GM18867 (cell line): Measurements from ENCODE around the gene SEMA4D.

ENCODE experiments used
- ATAC-seq: cut with Tn5 transposase; IDR thresholded peaks from one replicate; pipeline ENCODE4 v1.9.1; 2021; ENCODE audit warnings: mild to moderate bottlenecking, moderate library complexity; ENCODE audit not compliant: unreplicated experiment

The SEMA4D gene

DNA sequence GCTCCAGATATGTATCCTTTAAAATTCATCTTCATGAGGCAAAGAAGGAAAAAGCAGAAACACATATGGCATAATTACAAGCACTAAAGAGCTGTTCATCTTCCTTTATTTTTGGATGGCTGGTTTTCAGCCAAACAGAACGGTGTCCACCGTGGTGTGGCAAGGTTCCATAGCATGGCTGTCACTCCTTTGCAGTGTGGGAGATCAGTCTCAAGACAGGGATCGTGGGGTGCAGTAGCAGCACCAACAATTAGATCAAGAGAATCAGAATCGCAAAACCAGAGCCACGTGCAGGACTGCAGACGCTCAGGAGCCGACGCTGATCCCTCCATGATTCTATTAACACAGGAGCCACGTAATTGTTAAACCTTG, 79.5 kb downstream of the SEMA4D start:
- ATAC-seq = no peak

DNA sequence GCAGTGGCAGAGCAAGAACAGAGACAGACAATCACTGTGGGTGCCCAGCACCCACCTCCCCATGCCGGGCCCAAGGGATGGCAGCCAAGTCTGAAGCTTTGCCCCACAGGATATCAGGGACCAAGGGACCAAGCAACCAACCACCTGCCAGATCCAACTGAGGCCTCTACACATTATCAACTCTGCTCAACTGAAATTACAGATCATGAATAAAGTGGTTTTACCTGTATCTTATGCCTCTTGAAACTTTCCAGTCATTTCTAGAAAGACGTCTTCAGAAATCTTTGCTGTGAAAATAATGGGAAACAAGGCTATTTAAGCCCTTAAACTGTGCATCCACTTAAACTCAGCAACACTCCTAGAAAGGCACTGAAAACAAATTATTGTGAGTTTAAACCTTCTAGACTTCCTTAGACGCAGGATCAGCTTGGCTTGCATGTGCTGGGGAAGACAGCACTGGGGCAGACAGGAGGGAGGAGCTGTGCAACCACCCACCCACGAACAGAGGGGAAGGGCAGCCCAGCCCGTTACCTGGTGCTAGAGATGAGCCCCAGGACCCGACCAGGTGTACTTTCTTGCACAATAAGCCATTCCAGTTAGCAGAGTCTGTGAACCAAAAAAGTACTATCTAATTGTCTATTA, 80.0 kb downstream of the SEMA4D start:
- ATAC-seq = peak; percentile 31

DNA sequence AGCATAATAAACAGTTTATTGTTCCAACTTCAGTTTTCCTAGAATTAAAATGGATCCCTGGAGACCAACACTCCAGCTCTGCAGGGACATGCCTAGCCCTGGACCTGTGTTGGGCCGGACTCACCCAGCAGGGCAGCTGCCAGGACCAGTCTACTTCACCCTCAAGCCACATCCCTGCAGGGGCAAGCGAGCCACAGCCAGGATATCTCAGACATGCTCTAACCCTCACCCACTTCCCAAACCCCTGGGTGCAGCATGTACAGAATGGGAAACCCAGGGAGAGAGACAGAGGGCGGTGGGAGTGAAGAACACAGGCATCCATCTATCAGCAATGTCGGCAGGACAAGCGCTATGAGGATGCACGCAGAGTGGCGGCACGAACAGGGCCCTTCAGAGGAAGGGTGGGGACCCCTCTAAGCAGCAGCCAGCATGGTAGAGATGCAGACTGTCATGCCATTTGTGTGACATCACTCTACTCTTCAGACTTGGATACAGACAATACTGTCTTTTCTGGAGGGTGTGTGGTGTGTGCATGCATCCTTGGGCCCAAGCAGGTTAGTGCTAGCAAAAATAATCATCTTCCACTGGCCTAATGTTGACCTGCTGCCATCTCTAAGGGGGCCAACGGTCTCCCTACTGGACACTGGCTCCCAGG, 83.1 kb downstream of the SEMA4D start:
- ATAC-seq = no peak

DNA sequence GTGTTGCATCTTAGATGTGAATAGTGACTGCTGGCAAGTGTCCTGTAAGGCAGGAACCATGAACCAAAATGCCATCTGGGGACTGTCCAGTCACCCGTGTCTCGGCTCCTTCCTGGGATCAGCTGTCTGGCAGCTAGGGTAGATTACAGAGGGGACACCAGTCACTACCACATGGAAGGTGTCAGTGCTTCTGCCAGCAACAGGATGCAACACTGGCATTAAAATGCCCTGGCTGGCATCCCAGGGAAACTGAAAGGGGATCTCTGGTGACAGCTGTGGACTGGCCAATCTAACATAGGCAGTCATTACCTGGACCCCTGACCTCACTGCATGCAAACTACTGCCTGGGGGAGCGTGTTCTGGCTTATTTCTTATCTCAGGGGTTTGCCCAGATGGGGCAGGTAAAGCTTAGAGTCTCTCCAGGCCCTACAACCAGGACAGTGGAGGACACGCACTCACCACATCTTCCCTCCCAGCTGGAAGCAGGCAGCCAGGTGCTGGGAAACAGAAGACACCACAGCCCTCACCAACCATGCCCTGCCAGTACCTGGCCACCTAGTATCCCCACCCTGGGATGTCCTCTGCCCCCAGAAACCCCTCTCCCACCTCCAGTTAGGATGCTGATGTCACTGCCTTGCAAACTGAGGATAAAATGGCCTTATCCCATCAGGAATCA, 83.8 kb downstream of the SEMA4D start:
- ATAC-seq = no peak

DNA sequence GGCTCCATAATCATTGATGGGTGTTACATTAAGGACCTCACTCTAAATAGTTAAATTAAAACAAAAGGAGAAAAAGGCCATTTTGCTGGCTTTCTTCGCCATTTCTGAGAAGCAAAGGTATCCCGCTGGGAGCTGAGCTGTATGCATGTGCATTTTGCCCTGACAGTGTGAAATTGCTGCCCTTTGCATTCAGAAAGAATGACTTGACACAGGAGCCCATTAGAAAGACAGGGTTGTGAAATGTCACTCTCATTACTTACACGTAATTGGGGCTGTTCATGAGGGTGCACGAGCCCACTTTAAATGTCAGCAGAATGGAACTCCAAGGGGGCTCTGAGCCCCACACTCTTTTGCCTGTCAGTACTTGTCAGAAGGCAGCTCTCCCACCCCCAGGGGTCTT, 85.0 kb downstream of the SEMA4D start:
- no peak for ATAC-seq

DNA sequence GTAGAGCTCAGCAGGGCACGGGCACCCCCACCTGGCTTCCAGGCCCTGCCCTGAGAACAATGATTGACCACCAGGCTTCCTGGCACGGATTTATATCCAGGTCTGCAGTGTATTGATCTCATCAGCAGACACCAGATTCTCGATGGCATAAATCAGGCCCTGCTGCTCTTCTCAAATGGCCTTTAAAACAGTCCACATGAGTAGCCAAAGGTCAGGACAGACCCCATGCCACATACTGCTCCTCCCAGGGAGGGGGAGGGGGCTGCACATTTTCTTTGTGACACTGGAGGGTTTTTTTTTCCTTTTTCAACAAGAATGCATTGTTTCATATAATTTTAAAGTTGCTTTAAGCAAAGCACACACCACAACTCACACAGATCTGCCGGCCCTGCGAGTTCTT, 85.4 kb downstream of the SEMA4D start:
- no peak for ATAC-seq

DNA sequence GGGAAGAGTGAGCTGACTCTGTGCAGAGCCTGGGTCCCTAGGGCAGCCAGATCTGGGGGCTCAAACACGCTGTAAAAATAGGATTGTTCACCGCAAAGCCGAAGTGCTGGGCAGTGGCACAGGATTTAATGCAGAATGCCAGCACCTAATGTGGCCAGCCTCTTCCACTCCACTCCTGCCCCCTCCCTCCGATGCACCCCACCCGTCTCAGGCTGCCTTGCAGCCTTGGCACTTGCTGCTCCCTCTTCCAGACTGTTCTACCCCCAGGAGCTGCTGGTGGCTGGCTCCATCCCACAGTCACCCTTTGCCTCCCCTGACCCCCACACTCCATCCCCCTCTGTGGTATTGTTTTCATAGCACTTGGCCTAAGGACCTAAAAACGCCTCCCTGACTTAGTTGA, 86.2 kb downstream of the SEMA4D start:
- no peak for ATAC-seq

DNA sequence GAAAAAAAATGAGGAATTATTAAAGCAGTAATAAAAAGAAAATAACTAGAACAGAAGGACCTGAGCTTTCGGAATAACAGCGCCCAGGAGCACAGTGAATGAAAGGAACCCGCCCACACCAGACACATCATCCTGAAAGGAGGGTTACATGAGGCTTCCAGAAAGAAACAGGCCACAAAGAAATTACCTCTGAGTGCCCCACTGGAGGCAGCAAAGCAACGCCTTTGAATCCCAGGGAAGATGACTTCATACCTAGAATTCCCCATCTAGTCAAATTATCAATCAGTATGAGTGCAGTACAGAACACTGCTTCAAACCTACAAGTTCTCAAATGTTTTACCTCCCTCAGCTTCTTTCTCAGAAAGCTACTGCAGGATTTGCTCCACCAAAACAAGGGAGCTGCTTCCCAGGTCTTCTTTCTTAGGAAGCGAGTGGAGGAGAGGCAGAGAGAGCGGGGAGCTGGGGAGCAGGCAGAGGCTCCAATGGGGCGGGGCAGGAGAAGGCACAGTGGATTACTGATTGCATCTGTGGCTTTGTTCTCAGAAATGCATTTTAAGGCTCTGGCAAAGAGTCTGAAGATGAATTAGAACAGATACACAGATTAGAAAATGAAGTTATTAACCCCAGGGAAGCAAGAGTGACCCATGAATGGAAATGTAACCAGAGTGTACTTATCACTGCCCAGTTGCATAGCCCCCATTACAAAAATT, 87.1 kb downstream of the SEMA4D start:
- ATAC-seq = peak; percentile 36

DNA sequence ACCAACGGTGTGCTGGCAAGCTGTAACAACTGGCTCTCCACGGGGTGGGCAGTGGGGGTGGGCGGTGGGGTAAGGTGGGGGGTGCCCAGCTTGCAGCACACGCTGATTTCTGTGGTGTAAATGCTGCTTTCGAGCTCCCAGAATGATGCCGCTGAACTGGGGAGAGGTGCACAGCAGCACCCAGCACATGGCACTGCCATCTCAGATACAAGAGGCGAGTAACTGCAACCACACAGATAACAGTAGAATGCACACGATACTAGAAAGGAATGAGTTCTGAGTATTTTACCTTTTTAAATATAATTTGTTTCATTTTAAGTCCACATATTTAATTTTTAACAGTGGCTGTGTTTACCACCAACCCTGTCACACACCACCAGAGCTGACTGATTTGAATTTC, 87.9 kb downstream of the SEMA4D start:
- ATAC-seq = no peak

DNA sequence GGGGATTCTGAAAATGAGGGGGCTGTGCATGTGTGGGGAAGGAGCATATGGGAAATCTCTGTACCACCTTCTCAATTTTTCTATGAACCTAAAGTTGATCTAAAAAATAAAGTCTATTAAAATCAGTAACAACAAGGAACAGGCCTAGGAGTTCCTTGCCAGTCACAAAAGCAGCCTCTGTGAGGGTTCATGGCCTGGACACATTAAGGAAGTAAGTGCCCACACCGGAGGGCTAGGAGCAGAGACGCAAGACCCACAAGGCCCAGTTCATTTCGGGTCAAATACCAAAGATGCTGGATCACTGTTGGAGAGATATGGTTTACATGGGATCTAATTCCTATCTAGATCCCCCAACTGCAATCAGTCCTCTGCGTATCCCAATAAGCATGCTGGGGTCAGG, 88.4 kb downstream of the SEMA4D start:
- no peak for ATAC-seq

DNA sequence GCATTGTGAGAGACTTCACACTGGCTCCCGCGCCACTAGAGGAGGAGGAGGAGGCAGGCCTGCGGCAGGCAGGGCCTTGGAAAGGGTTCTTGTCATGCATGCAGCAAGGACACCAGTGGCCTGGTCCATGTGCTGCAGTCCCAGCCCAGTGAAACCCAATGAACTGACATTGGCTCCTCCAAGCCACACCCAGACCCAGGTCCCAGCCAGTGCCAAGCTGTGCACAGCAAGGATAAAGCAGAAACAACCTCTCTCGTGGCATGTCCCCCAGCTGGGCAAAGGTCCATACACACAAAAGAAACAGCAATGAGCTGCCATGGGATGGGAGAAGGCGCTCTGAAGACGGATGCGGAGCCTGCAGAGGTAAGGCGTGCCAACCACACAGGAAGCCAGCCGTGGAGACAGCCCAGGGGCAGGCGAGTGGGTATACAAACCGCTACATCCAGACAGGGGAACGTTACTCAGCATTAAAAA, 89.2 kb downstream of the SEMA4D start:
- no peak for ATAC-seq

DNA sequence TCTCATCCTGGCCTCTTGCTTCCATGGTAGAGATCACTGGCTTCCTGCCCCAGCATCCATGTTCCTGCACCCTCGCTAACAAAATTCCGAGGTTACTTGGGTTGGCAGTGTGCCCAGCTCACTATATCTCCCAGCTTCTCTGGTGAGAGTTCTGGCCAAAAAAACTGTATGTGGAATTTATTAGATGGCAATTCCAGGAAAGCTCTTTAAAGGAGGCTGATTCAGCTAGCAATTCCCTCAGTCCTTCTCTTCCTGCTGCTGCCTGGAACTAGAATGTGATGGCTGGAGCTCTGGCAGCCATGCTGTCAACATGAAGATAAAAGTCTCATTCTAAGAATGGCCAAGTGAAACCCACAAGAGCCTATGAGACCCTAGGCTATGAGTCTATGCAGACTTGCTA, 90.8 kb downstream of the SEMA4D start:
- no peak for ATAC-seq

DNA sequence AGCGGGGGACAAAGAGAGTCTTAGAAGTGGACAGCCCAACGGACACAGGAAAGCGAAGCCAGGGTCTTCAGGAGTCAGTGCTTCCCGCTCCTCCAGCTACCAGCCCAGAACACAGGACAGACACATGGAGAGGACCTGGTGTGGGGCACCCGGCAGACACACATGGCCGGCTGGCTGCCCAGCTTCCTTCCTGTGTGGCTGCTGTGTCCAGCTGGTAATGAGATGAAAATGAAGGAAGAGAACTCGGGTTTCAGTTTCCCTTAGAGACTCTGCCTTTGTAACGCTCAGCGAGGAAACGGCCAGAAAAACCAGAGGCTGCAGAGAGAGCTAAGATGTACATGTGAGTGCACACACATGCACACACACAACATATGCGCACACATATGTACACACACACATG, 92.1 kb downstream of the SEMA4D start:
- ATAC-seq = peak; percentile 53

DNA sequence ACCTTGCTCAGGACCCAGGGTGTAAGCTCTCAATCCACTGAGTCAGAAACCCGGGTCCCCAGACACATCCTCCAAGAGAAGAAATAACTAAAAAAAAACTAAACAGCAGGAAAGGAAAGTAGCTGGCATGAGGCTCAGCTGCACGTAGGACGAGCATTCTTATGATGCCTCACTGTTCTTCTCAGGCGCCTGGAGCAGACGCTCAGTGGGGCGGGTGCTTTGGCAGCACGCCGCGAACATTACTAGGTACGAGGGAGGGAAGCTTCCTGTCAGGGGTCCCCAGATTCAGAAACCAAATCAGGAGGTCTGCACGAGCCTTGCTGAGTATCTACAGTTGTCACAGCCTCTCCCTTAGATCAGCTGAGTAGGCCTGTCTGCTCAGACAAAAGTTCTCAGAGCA, 93.8 kb downstream of the SEMA4D start:
- ATAC-seq = no peak

DNA sequence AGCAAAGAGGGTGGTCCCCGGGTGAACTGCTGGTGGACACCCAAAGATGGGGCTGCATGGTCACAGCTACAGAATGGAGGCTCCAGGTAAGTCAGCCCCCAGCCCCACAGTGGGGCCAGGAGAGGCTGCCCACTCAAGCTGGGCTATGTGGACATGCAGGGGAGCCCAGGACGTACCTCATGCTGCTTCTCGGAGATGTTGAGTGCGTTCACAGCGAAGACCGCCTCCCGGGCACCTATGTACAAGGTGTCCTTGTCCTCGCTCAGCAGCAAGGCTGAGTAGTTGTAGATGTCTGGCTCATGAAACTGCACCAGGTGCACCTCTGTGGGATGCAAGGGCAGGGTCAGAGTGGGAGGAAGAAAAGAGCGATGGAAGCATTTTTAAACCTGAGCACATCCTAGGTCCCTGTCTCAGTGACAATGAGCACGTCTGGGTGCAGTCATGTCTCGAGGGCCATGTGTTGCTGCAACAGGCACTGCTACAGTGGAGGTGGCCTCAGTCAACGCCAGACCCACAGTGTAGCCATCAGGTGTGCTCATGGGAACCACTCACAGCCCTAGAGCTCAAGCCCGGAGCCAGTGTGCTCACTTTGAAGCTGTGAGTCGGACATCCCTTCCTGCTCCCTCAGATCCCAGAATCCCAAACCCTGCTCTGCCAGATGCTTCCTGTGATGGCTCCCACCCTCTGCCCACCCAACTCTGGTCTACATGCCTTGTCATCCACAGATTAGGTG, 95.1 kb downstream of the SEMA4D start:
- no peak for ATAC-seq

DNA sequence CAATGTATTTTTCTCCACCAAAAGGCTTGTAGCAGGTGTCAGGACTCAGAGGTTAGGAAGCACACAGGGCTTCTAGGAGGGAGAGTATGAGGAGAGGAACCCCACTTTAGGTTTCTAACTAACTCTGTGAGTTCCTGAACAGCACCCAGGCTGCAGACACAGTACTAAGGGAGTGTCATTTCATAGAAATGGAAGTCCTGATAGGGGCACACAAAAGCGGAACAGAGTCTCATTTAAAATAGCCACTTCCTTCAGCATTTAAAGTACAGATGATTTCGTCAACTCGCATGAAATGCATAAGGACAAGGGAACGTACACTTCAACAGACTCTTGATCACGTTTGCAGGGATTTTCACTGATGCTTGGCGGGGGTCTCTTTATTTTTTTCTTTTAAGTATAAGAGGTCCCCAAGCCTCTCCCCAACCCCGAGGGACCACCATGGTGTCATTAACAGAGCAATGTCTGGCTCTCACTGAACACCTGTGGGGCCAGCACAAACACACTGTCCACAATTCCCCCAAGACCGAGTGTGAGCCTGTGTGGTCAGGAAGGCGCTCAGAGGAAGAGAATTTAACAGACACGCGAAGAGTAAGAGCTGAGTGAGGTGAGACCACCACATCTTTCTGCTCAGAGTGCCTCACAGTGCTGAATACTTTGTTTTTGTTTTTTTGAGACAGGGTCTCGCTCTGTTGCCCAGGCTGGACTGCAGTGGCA, 97.4 kb downstream of the SEMA4D start:
- peak; percentile 78 for ATAC-seq

DNA sequence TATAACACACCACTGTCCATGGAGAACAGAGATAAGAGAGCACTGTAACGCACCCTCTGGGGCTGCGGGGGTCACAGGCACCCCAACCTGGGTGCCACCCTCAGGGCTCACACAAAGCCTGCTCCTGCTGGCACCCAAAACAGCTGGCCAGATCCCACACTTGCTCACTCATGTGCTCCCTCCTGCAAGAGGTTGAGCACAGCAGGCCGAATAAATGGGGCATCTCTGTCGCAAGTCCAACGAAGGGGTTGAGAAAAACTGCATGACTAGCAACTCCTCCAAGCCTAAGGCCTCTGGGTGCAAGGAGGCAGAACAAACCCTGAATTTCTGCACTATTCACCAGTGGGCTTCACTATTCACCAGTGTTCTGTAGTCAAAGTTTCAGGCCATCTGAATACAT, 99.3 kb downstream of the SEMA4D start:
- no peak for ATAC-seq

DNA sequence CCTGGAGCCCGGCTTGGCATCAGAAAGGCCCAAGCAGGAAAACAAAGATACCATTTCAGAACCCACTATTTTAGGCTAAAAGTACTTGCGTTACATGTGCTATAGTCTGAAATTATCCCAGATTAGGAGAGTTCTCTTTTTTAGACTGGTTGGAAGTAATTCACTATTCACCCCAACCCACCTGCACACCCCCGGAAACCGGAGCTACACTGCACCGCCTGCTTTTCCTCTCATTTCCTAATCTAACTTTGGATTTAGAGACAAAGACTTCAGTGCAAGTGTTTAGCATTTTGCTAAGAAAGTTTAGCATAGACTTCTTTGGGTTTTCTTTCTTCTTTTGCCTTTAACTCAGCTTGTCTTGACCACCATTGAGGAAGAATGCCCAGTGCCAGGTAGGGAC, 100.4 kb downstream of the SEMA4D start:
- no peak for ATAC-seq

DNA sequence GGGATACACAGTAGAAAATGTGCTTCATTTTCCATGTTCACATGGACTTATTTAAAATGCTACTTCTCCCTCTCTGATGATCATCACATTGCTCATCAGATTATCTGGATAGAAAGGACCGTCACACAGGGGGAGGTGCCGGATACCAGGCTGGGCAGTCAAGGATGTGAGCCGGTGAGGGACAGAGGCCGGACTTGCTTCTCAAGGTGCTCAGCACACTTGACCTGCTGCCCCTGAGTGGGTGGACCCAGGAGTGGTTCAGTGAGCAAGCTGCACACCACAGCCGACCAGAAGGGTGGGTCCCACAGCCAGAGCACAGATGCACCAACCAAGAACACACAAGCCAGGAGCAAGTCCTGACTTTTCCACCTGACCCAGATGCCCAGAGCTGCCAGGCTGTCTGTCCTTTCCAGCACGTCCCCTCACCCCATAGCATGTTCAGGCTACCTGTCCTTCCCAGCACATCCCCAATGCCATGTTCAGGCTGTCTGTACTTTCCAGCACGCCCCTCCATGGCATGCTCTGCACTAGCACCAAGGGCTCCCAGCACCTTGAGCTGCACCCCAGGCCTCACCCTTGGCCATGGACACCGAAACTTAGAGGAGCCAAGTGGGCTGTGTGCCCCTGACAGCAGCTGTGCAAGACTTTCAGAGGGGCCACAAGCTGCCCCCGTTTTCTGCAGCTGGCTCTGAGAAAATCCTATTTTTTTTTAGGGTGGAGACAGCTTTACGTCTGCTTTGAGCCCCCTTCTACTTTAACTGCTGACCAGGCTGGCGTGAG, 101.8 kb downstream of the SEMA4D start:
- ATAC-seq = no peak

DNA sequence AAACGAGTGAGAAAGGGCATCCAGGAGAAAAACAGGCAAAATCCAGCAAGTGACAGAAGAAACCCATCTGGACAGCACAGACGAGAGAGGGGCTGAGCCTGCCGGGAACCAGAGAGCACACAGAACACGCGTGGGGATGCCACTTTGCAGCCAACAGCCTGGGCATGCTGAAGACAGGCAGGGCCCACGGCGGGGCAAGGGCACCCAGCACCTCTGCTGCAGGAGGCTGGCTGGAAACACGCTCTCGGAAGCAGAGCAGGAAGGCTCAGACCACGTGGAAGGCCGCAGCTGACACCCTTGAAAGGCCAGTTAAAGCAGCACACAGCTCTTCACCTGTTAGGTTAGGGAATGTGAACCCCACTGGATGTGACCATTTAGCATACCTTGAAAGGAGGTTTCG, 103.5 kb downstream of the SEMA4D start:
- no peak for ATAC-seq
